IMR-90 (cell line): ENCODE data around the gene RIPOR3. TPM values are rescaled to one million over a fixed set of nuclear protein-coding genes. Genes with fewer than 3 reads are reported as not detected.
A peak's percentile ranks its signal among the peaks of the same experiment; 100 is the strongest.

Experiments used
- ATAC-seq: fragments of 200-7000 bp; cut with Tn5 transposase; 2 replicates; pipeline ENCODE4 v1.9.1; 2020; ENCODE audit warnings: low read depth, mild to moderate bottlenecking, moderate library complexity
- BruUV-seq: library from RNA; stranded (reverse); fragments of 400-500 nt; replicated peaks from 2 replicates; lab custom pipeline; 2021; lab: Mats Ljungman, UMichigan
- CTCF ChIA-PET: fragments of 300-600 bp; formaldehyde crosslinking; extraction: SDS; loops from one replicate; lab custom pipeline; 2021; ENCODE audit warnings: antibody characterized with exemption; lab: Yijun Ruan, JAX
- POLR2A ChIA-PET: fragments of 300-600 bp; sonication (Branson Sonifier 250); formaldehyde crosslinking; loops from one replicate; lab custom pipeline; 2022; ENCODE audit warnings: antibody characterized with exemption; ENCODE audit not compliant: unreplicated experiment; lab: Charles Lee
- DNase-seq: peaks from one replicate; pipeline ENCODE4 v3.0.0; 2013
- H2AFZ ChIP-seq: replicated peaks from 2 replicates; pipeline ENCODE3; 2013; ENCODE audit warnings: low read length, mild to moderate bottlenecking; ENCODE audit not compliant: poor library complexity
- H2AK5ac ChIP-seq: 2 replicates; pipeline ENCODE4 v1.6.1; 2013; ENCODE audit warnings: low read depth, low read length, inconsistent platforms
- H2AK9ac ChIP-seq: replicated peaks from 2 replicates; pipeline ENCODE3; 2013; ENCODE audit warnings: mild to moderate bottlenecking, low read depth, low read length, moderate library complexity; ENCODE audit not compliant: poor library complexity
- H2BK120ac ChIP-seq: 2 replicates; pipeline ENCODE4 v1.6.1; 2013; ENCODE audit warnings: low read depth, low read length, inconsistent platforms
- H2BK15ac ChIP-seq: 3 replicates; pipeline ENCODE4 v1.6.1; 2013; ENCODE audit warnings: low read depth, low read length, inconsistent platforms
- H2BK20ac ChIP-seq: 2 replicates; pipeline ENCODE4 v1.6.1; 2013; ENCODE audit warnings: low read depth, mild to moderate bottlenecking, inconsistent platforms, low read length, moderate library complexity
- H2BK5ac ChIP-seq: 2 replicates; pipeline ENCODE4 v1.6.1; 2013; ENCODE audit warnings: mild to moderate bottlenecking, low read depth, low read length, inconsistent platforms; ENCODE audit not compliant: poor library complexity, severe bottlenecking
- H3K14ac ChIP-seq: replicated peaks from 2 replicates; pipeline ENCODE4 v1.6.1; 2013; ENCODE audit warnings: low read depth, low read length, inconsistent platforms
- H3K18ac ChIP-seq: 2 replicates; pipeline ENCODE4 v1.6.1; 2013; ENCODE audit warnings: low read depth, low read length, control low read depth
- H3K23ac ChIP-seq: 2 replicates; pipeline ENCODE4 v1.6.1; 2013; ENCODE audit warnings: low read depth, low read length, inconsistent platforms
- H3K27ac ChIP-seq: 2 replicates; pipeline ENCODE4 v1.5.1; 2013; ENCODE audit warnings: mild to moderate bottlenecking, control low read depth, low read length; ENCODE audit not compliant: insufficient read depth
- H3K27me3 ChIP-seq: 2 replicates; pipeline ENCODE4 v1.6.1; 2013; ENCODE audit warnings: low read length; ENCODE audit not compliant: control insufficient read depth, insufficient read depth
- H3K36me3 ChIP-seq: 2 replicates; pipeline ENCODE4 v1.6.1; 2013; ENCODE audit warnings: low read length, mixed read lengths; ENCODE audit not compliant: control insufficient read depth, insufficient read depth
- H3K4ac ChIP-seq: 2 replicates; pipeline ENCODE4 v1.6.1; 2013; ENCODE audit warnings: low read depth, low read length, inconsistent platforms
- H3K4me1 ChIP-seq: 2 replicates; pipeline ENCODE4 v1.6.1; 2013; ENCODE audit warnings: low read length, mixed read lengths; ENCODE audit not compliant: control insufficient read depth, insufficient read depth
- H3K4me2 ChIP-seq: 2 replicates; pipeline ENCODE4 v1.6.1; 2013; ENCODE audit warnings: low read depth, mild to moderate bottlenecking, control low read depth, low read length, moderate library complexity
- H3K4me3 ChIP-seq: 2 replicates; pipeline ENCODE4 v1.5.1; 2013; ENCODE audit warnings: low read depth, mild to moderate bottlenecking, control low read depth, low read length, moderate library complexity; ENCODE audit not compliant: insufficient read depth
- H3K56ac ChIP-seq: 2 replicates; pipeline ENCODE4 v1.6.1; 2013; ENCODE audit warnings: low read length, inconsistent platforms; ENCODE audit not compliant: insufficient read depth; ENCODE audit errors: extremely low read depth
- H3K79me1 ChIP-seq, 2 experiments: 2 replicates each; pipeline ENCODE4 v1.6.1; 2013; ENCODE audit warnings: low read length in 2 of 2, inconsistent platforms in 1 of 2, low read depth in 1 of 2
- H3K9ac ChIP-seq: 2 replicates; pipeline ENCODE4 v1.6.1; 2013; ENCODE audit warnings: low read depth, low read length, control low read depth
- H3K9me1 ChIP-seq: 2 replicates; pipeline ENCODE4 v1.6.1; 2013; ENCODE audit warnings: low read length, inconsistent platforms; ENCODE audit not compliant: insufficient read depth
- H3K9me3 ChIP-seq: 2 replicates; pipeline ENCODE4 v1.6.1; 2013; ENCODE audit warnings: low read length; ENCODE audit not compliant: control insufficient read depth, insufficient read depth
- H4K20me1 ChIP-seq: 2 replicates; pipeline ENCODE4 v1.6.1; 2013; ENCODE audit warnings: low read length, inconsistent platforms; ENCODE audit not compliant: insufficient read depth
- H4K5ac ChIP-seq: 2 replicates; pipeline ENCODE4 v1.6.1; 2013; ENCODE audit warnings: mild to moderate bottlenecking, low read depth, low read length, control low read depth
- H4K8ac ChIP-seq, 2 experiments: 2 replicates each; pipeline ENCODE4 v1.6.1; 2013; ENCODE audit warnings: low read depth in 2 of 2, low read length in 2 of 2, control low read depth in 1 of 2, inconsistent platforms in 1 of 2
- H4K91ac ChIP-seq: 2 replicates; pipeline ENCODE4 v1.6.1; 2013; ENCODE audit warnings: low read depth, low read length, inconsistent platforms; ENCODE audit not compliant: insufficient read depth
- BHLHE40 ChIP-seq: fragments of 150-350 bp; IDR thresholded peaks from 2 replicates; pipeline ENCODE4 v1.6.1; 2016; ENCODE audit warnings: mild to moderate bottlenecking, low read depth, low read length
- CEBPB ChIP-seq: IDR thresholded peaks from 2 replicates; pipeline ENCODE4 v1.6.1; 2012; ENCODE audit warnings: low read depth, low read length, improper control_type of control experiment
- CHD1 ChIP-seq: IDR thresholded peaks from 2 replicates; pipeline ENCODE4 v1.6.1; 2012; ENCODE audit warnings: low read depth, low read length, improper control_type of control experiment
- FOS ChIP-seq: fragments of 150-350 bp; IDR thresholded peaks from 2 replicates; pipeline ENCODE4 v1.6.1; 2016; ENCODE audit warnings: low read depth, low read length
- MAFK ChIP-seq: IDR thresholded peaks from 2 replicates; pipeline ENCODE4 v1.6.1; 2012; ENCODE audit warnings: low read depth, low read length, improper control_type of control experiment
- MAZ ChIP-seq: IDR thresholded peaks from 2 replicates; pipeline ENCODE4 v1.6.1; 2012; ENCODE audit warnings: low read depth, mild to moderate bottlenecking, low read length, improper control_type of control experiment, moderate library complexity, borderline replicate concordance
- MXI1 ChIP-seq: IDR thresholded peaks from 2 replicates; pipeline ENCODE4 v1.6.1; 2012; ENCODE audit warnings: low read depth, mild to moderate bottlenecking, low read length, moderate library complexity, borderline replicate concordance
- NFE2L2 ChIP-seq: fragments of 150-350 bp; IDR thresholded peaks from 2 replicates; pipeline ENCODE4 v1.6.1; 2016; ENCODE audit warnings: low read depth, mild to moderate bottlenecking, low read length
- POLR2A ChIP-seq: IDR thresholded peaks from 2 replicates; pipeline ENCODE4 v1.6.1; 2012; ENCODE audit warnings: mild to moderate bottlenecking, low read depth, low read length
- RAD21 ChIP-seq: IDR thresholded peaks from 2 replicates; pipeline ENCODE4 v1.6.1; 2012; ENCODE audit warnings: low read length, improper control_type of control experiment
- RCOR1 ChIP-seq: IDR thresholded peaks from 2 replicates; pipeline ENCODE4 v1.6.1; 2012; ENCODE audit warnings: mild to moderate bottlenecking, low read length, improper control_type of control experiment; ENCODE audit not compliant: insufficient replicate concordance
- RFX5 ChIP-seq: IDR thresholded peaks from 2 replicates; pipeline ENCODE4 v1.8.0; 2012; ENCODE audit warnings: low read depth, mild to moderate bottlenecking, low read length, moderate library complexity
- SMC3 ChIP-seq: fragments of 150-350 bp; IDR thresholded peaks from 2 replicates; pipeline ENCODE4 v1.6.1; 2016; ENCODE audit warnings: low read depth, mild to moderate bottlenecking, antibody characterized with exemption, low read length, moderate library complexity
- WGBS, 2 experiments: methylation state at CpG; one replicate each; pipeline versions ENCODE4 v1.1.5 to v1.1.7; 2013; ENCODE audit warnings: missing lambda C conversion rate in 2 of 2; ENCODE audit not compliant: insufficient read length in 1 of 2; ENCODE audit errors: extremely low coverage in 2 of 2; 5-methylcytosine and 5-hydroxymethylcytosine counted together
- dilution Hi-C: fragments of 300-500 bp; cut with HindIII; formaldehyde crosslinking; loops from one replicate; pipeline ENCODE4 v1.14.3; 2018; ENCODE audit warnings: low sequenced_read_pairs; ENCODE audit not compliant: unreplicated experiment
- in situ Hi-C: fragments of 300-500 bp; cut with MboI; formaldehyde crosslinking; loops from 3 replicates; pipeline ENCODE4 v1.14.3; 2019; ENCODE audit warnings: low sequenced_read_pairs, inconsistent platforms, mixed read lengths
- intact Hi-C: fragments of 100-400 bp; cut with micrococcal nuclease; formaldehyde crosslinking; loops from 2 replicates; pipeline ENCODE4 v1.10.0; 2022
- polyA plus RNA-seq, 3 experiments: library from polyadenylated mRNA; depleted of rRNA; stranded (reverse); fragments of >200 nt; gene quantifications; 2 replicates each; pipeline ENCODE4 v1.2.3, GENCODE V29; 2012; ENCODE audit warnings: low replicate concordance in 1 of 3
- total RNA-seq: library from RNA; depleted of rRNA; stranded (reverse); fragments of >200 nt; gene quantifications from 2 replicates; pipeline ENCODE4 v1.2.3, GENCODE V29; 2012
- TF ChIP-seq, protein P1 (sequence below): conservative IDR thresholded peaks from 2 replicates; pipeline ENCODE4 v1.5.1; 2012; ENCODE audit warnings: mild to moderate bottlenecking, low read depth, low read length, improper control_type of control experiment
- TF ChIP-seq, protein P2 (sequence below): fragments of 150-350 bp; IDR thresholded peaks from 2 replicates; pipeline ENCODE4 v1.6.1; 2016; ENCODE audit warnings: low read depth, mild to moderate bottlenecking, low read length, moderate library complexity, borderline replicate concordance
- TF ChIP-seq, protein P3 (sequence below): fragments of 150-350 bp; IDR thresholded peaks from 2 replicates; pipeline ENCODE4 v1.6.1; 2017; ENCODE audit warnings: mild to moderate bottlenecking, antibody characterized with exemption, low read length, low read depth

RIPOR3 gene
- total and polyA plus RNA-seq, 2 of the 4 experiments (the other 2 are of a cell fraction), result 0.54 to 1.7 TPM

DNA sequence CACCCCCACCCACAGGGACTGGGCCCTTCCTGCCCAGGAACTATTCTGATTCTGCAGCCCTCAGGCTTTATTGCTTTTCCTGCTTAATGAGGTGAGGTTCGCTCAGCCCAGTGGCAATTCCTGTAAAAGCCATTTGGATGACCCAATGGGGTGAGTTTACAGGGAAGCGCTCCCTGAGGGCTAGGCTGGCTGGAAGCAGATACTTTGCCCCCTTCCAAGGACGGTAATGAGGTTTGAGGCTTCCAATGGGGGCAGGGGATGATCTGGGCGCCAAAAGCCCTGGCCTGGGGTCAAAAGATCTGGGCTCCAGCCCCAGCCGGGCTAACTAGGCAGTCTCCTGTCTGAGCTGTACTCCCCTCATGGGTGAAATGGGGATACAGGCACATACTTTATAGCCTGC lies 41.8 kb downstream of the RIPOR3 start:
- DNase-seq (no peak), ATAC-seq (no peak)
- Histone ChIP-seq H3K23ac (no peak overlapping the region), H2BK120ac (peak overlapping the region; percentile 34), H4K5ac (peak overlapping the region; percentile 33; the same call in 1 of the 2 replicates), H3K4me1 (peaks cover 31% of the 10 kb centered on the region), H3K14ac (peak overlapping the region; percentile 51), H2AK5ac (peak overlapping the region; percentile 72), H4K91ac (peak overlapping the region; percentile 67), H2AK9ac (no peak overlapping the region), H3K79me1 (peaks cover 0 to 24% of the 10 kb centered on the region in 2 experiments; a peak in 2 of 4 replicates), H2BK5ac (no peak overlapping the region), H2BK15ac (peak overlapping the region; percentile 67; the same call in 2 of the 3 replicates), H3K4me2 (no peak overlapping the region), H3K56ac (no peak overlapping the region), H3K9me3 (no peaks in the 10 kb centered on the region), H3K4ac (peak overlapping the region; percentile 74), H3K9me1 (peaks cover 16% of the 10 kb centered on the region), H2AFZ (no peak overlapping the region), H4K8ac (peak overlapping the region in 1 of 2 experiments; percentile 39; a peak in 1 of 4 replicates), H3K9ac (no peak overlapping the region), H3K18ac (peak overlapping the region; percentile 11; the same call in 1 of the 2 replicates), H4K20me1 (no peaks in the 10 kb centered on the region), H3K27me3 (no peaks in the 10 kb centered on the region), H2BK20ac (peak overlapping the region; percentile 59; the same call in 1 of the 2 replicates), H3K4me3 (no peak overlapping the region), H3K36me3 (no peaks in the 10 kb centered on the region), H3K27ac (no peak overlapping the region)
- CTCF ChIA-PET, result no interaction called here
- in situ Hi-C loops, result no loop called here
- TF ChIP-seq, protein P1, sequence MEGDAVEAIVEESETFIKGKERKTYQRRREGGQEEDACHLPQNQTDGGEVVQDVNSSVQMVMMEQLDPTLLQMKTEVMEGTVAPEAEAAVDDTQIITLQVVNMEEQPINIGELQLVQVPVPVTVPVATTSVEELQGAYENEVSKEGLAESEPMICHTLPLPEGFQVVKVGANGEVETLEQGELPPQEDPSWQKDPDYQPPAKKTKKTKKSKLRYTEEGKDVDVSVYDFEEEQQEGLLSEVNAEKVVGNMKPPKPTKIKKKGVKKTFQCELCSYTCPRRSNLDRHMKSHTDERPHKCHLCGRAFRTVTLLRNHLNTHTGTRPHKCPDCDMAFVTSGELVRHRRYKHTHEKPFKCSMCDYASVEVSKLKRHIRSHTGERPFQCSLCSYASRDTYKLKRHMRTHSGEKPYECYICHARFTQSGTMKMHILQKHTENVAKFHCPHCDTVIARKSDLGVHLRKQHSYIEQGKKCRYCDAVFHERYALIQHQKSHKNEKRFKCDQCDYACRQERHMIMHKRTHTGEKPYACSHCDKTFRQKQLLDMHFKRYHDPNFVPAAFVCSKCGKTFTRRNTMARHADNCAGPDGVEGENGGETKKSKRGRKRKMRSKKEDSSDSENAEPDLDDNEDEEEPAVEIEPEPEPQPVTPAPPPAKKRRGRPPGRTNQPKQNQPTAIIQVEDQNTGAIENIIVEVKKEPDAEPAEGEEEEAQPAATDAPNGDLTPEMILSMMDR, result no peak
- TF ChIP-seq FOS, result no peak
- no peak for TF ChIP-seq CEBPB
- no peak for TF ChIP-seq POLR2A
- TF ChIP-seq SMC3, result no peak
- no peak for TF ChIP-seq RAD21
- TF ChIP-seq CHD1, result no peak
- TF ChIP-seq, protein P2, sequence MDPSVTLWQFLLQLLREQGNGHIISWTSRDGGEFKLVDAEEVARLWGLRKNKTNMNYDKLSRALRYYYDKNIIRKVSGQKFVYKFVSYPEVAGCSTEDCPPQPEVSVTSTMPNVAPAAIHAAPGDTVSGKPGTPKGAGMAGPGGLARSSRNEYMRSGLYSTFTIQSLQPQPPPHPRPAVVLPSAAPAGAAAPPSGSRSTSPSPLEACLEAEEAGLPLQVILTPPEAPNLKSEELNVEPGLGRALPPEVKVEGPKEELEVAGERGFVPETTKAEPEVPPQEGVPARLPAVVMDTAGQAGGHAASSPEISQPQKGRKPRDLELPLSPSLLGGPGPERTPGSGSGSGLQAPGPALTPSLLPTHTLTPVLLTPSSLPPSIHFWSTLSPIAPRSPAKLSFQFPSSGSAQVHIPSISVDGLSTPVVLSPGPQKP, result no peak
- TF ChIP-seq MAFK, result no peak
- TF ChIP-seq NFE2L2, result no peak
- TF ChIP-seq RCOR1, result no peak
- TF ChIP-seq, protein P3, sequence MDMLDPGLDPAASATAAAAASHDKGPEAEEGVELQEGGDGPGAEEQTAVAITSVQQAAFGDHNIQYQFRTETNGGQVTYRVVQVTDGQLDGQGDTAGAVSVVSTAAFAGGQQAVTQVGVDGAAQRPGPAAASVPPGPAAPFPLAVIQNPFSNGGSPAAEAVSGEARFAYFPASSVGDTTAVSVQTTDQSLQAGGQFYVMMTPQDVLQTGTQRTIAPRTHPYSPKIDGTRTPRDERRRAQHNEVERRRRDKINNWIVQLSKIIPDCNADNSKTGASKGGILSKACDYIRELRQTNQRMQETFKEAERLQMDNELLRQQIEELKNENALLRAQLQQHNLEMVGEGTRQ, result no peak
- no peak for TF ChIP-seq MXI1
- TF ChIP-seq BHLHE40, result no peak
- TF ChIP-seq RFX5, result no peak
- TF ChIP-seq MAZ, result no peak
- intact Hi-C loops, result loop anchor here (5.0 kb wide), 2 partner anchors 58 to 83 kb away; partner anchors contain the start of gene PARD6B
- POLR2A ChIA-PET, result no interaction called here
- BruUV-seq, result no TSS peak
- dilution Hi-C loops, result no loop called here
- WGBS, 2 experiments, result 80% methylated on average over 1 of the region's 5 CpGs; no CpG with 5 or more reads in 1 of the 2 experiments
